Mesenchymal stem cell (in vitro differentiated cells and primary cell): Measurements from ENCODE around the gene MYT1.

Source experiments
- DNase-seq: peaks from one replicate; pipeline ENCODE4 v3.0.0-alpha.2; 2013
- H2AFZ ChIP-seq: one replicate; pipeline ENCODE4 v1.6.1; 2013; ENCODE audit warnings: low read depth, mild to moderate bottlenecking, control low read depth, inconsistent platforms, low read length, moderate library complexity
- H2AK5ac ChIP-seq: 2 replicates; pipeline ENCODE4 v1.6.1; 2013; ENCODE audit warnings: low read length, moderate library complexity, mild to moderate bottlenecking, inconsistent platforms; ENCODE audit not compliant: severe bottlenecking
- H2BK120ac ChIP-seq: one replicate; pipeline ENCODE4 v1.6.1; 2013; ENCODE audit warnings: low read depth, mild to moderate bottlenecking, inconsistent platforms, low read length, moderate library complexity
- H2BK12ac ChIP-seq, 2 experiments: one replicate each; pipeline ENCODE4 v1.6.1; 2013; ENCODE audit warnings: inconsistent platforms in 2 of 2, low read length in 2 of 2, mild to moderate bottlenecking in 2 of 2, moderate library complexity in 2 of 2, control low read depth in 1 of 2
- H2BK15ac ChIP-seq: one replicate; pipeline ENCODE4 v1.6.1; 2013; ENCODE audit warnings: mild to moderate bottlenecking, low read depth, inconsistent platforms; ENCODE audit not compliant: poor library complexity, severe bottlenecking
- H2BK5ac ChIP-seq: 2 replicates; pipeline ENCODE4 v1.6.1; 2013; ENCODE audit warnings: low read depth, mild to moderate bottlenecking, low read length, control low read depth, inconsistent platforms; ENCODE audit not compliant: poor library complexity, severe bottlenecking
- H3K14ac ChIP-seq, 2 experiments: one replicate each; pipeline ENCODE4 v1.6.1; 2013; ENCODE audit warnings: inconsistent platforms in 2 of 2, low read length in 2 of 2, control low read depth in 1 of 2, mild to moderate bottlenecking in 1 of 2, moderate library complexity in 1 of 2
- H3K18ac ChIP-seq, 2 experiments: one replicate each; pipeline ENCODE4 v1.6.1; 2013; ENCODE audit warnings: inconsistent platforms in 2 of 2, low read length in 2 of 2, control low read depth in 1 of 2, low read depth in 1 of 2, mild to moderate bottlenecking in 1 of 2
- H3K23ac ChIP-seq, 2 experiments: one replicate each; pipeline ENCODE4 v1.6.1; 2013; ENCODE audit warnings: inconsistent platforms in 2 of 2, low read length in 2 of 2, mild to moderate bottlenecking in 2 of 2, moderate library complexity in 2 of 2, control low read depth in 1 of 2
- H3K27ac ChIP-seq: 2 replicates; pipeline ENCODE4 v1.5.1; 2013; ENCODE audit warnings: mild to moderate bottlenecking, moderate library complexity, low read length, control low read depth, inconsistent platforms; ENCODE audit not compliant: poor library complexity, severe bottlenecking
- H3K27me3 ChIP-seq, 2 experiments: 2 replicates each; pipeline versions ENCODE4 v1.6.1 to v1.7.0; 2013; ENCODE audit warnings: low read length in 2 of 2, mild to moderate bottlenecking in 2 of 2, moderate library complexity in 2 of 2, control low read depth in 1 of 2, inconsistent platforms in 1 of 2; ENCODE audit not compliant: control insufficient read depth in 1 of 2, insufficient read depth in 1 of 2
- H3K36me3 ChIP-seq, 2 experiments: 2 replicates each; pipeline versions ENCODE4 v1.6.1 to v1.7.0; 2013; ENCODE audit warnings: low read length in 2 of 2, control low read depth in 1 of 2, inconsistent platforms in 1 of 2, low read depth in 1 of 2, mild to moderate bottlenecking in 1 of 2; ENCODE audit not compliant: insufficient read depth in 2 of 2, control insufficient read depth in 1 of 2
- H3K4ac ChIP-seq, 2 experiments: one replicate each; pipeline ENCODE4 v1.6.1; 2013; ENCODE audit warnings: inconsistent platforms in 2 of 2, low read length in 2 of 2, mild to moderate bottlenecking in 2 of 2, moderate library complexity in 2 of 2, control low read depth in 1 of 2, low read depth in 1 of 2
- H3K4me1 ChIP-seq: 2 replicates; pipeline ENCODE4 v1.6.1; 2013; ENCODE audit warnings: low read depth, low read length, control low read depth; ENCODE audit not compliant: control insufficient read depth, insufficient read depth
- H3K4me2 ChIP-seq: 2 replicates; pipeline ENCODE4 v1.6.1; 2013; ENCODE audit warnings: low read length, mild to moderate bottlenecking, inconsistent platforms; ENCODE audit not compliant: poor library complexity, severe bottlenecking
- H3K4me3 ChIP-seq, 2 experiments: 2 replicates each; pipeline versions ENCODE4 v1.5.1 to v1.7.0; 2013; ENCODE audit warnings: low read length in 2 of 2, mild to moderate bottlenecking in 2 of 2, control low read depth in 1 of 2, low read depth in 1 of 2; ENCODE audit not compliant: insufficient read depth in 1 of 2
- H3K79me1 ChIP-seq: replicated peaks from 2 replicates; pipeline ENCODE4 v1.6.1; 2013; ENCODE audit warnings: mild to moderate bottlenecking, control low read depth, low read length, inconsistent platforms; ENCODE audit not compliant: poor library complexity, severe bottlenecking
- H3K9ac ChIP-seq: 2 replicates; pipeline ENCODE4 v1.7.0; 2013; ENCODE audit warnings: mild to moderate bottlenecking, low read length, moderate library complexity
- H3K9me3 ChIP-seq: 2 replicates; pipeline ENCODE4 v1.7.0; 2013; ENCODE audit warnings: mild to moderate bottlenecking, low read length; ENCODE audit not compliant: control insufficient read depth
- H4K8ac ChIP-seq: one replicate; pipeline ENCODE4 v1.6.1; 2013; ENCODE audit warnings: inconsistent platforms, mild to moderate bottlenecking, low read length, moderate library complexity
- H4K91ac ChIP-seq: one replicate; pipeline ENCODE4 v1.6.1; 2013; ENCODE audit warnings: mild to moderate bottlenecking, low read length, inconsistent platforms
- WGBS: methylation state at CpG from one replicate; pipeline ENCODE4 v1.1.7; 2013; ENCODE audit warnings: mixed read lengths; 5-methylcytosine and 5-hydroxymethylcytosine counted together

Gene MYT1

DNA sequence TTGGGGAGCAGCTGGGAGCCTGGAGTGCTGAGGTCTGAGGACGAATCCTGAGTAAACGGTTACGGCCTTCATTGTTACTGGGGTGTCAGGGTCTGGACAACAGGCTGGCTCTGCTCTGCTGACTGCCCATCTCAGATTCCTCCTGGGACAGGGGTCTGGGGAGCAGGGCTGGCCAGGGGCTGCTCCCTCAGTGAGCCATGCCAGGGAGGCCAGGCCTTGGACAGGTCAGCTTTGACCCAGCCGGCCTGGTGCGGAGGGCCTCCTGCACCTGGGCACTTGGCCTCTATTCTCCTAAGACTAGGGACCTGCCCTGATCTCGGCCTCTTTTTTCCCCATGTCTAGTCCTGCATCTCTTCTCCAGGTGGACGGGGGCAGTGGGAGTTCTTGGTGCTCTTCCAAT lies 44.9 kb downstream of the MYT1 start:
- no peak overlapping the region for H3K4me2 ChIP-seq
- no peak overlapping the region for H3K4ac ChIP-seq
- DNase-seq = no peak
- peaks cover 51 to 71% of the 10 kb centered on the region in 2 experiments for H3K27me3 ChIP-seq
- no peak overlapping the region for H2AFZ ChIP-seq
- no peaks in the 10 kb centered on the region for H3K36me3 ChIP-seq
- no peak overlapping the region for H4K91ac ChIP-seq
- 75% methylated on average over 6 of the region's 7 CpGs for WGBS
- no peak overlapping the region for H3K9ac ChIP-seq
- H3K4me1 ChIP-seq = peaks cover 6% of the 10 kb centered on the region
- no peak overlapping the region for H3K23ac ChIP-seq
- no peak overlapping the region for H2BK12ac ChIP-seq
- no peaks in the 10 kb centered on the region for H3K79me1 ChIP-seq
- no peak overlapping the region for H2BK5ac ChIP-seq
- H3K27ac ChIP-seq = no peak overlapping the region
- H3K14ac ChIP-seq = no peak overlapping the region
- H2AK5ac ChIP-seq = no peak overlapping the region
- no peak overlapping the region for H2BK120ac ChIP-seq
- no peaks in the 10 kb centered on the region for H3K9me3 ChIP-seq
- H3K18ac ChIP-seq = no peak overlapping the region
- no peak overlapping the region for H2BK15ac ChIP-seq
- H4K8ac ChIP-seq = no peak overlapping the region
- no peak overlapping the region for H3K4me3 ChIP-seq

DNA sequence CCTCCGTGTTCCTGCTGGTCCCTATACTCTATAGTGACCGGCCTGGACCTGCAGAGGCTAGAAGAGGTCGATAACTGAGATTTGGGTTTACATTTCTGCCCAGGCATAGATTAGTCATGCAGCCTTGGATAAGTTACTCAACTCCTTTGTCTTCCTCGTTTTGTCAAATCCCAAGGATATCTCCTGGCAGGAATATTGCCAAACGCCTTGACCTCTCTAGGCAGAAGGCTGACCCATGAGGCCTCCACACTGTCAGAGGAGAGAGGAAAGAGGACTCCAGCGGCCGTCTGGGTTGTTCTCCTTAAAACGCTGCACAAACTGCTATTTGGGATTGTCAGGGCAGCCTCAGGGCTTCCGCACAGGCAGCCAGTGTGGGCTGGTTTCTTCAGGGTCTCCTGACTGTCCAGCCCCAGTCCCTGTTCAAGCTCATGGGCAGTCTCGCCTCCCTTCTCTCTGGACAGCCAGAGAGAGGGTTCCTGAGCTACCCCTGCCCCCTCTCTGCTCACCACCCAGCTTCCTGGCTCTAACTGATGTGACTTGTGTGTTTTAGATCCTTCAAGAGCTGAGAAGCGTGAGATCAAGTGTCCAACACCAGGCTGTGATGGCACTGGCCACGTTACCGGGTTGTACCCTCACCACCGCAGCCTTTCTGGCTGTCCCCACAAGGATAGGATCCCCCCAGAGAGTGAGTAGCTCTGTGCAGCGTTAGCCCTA lies 46.6 kb downstream of the MYT1 start:
- Histone ChIP-seq H3K36me3 (no peaks in the 10 kb centered on the region), H3K4me2 (no peak overlapping the region), H3K9me3 (no peaks in the 10 kb centered on the region), H3K27ac (no peak overlapping the region), H3K4ac (no peak overlapping the region), H3K9ac (no peak overlapping the region), H3K23ac (no peak overlapping the region), H3K14ac (no peak overlapping the region), H3K18ac (no peak overlapping the region), H2AK5ac (no peak overlapping the region), H2BK12ac (no peak overlapping the region), H2BK5ac (no peak overlapping the region), H3K4me1 (peaks cover 6% of the 10 kb centered on the region), H4K91ac (no peak overlapping the region), H3K4me3 (no peak overlapping the region), H3K27me3 (peaks cover 54 to 70% of the 10 kb centered on the region in 2 experiments), H3K79me1 (no peaks in the 10 kb centered on the region), H2AFZ (no peak overlapping the region), H4K8ac (no peak overlapping the region), H2BK120ac (no peak overlapping the region), H2BK15ac (no peak overlapping the region)
- 75% methylated on average over 13 of the region's 15 CpGs for whole genome bisulfite sequencing
- DNase-seq = no peak

DNA sequence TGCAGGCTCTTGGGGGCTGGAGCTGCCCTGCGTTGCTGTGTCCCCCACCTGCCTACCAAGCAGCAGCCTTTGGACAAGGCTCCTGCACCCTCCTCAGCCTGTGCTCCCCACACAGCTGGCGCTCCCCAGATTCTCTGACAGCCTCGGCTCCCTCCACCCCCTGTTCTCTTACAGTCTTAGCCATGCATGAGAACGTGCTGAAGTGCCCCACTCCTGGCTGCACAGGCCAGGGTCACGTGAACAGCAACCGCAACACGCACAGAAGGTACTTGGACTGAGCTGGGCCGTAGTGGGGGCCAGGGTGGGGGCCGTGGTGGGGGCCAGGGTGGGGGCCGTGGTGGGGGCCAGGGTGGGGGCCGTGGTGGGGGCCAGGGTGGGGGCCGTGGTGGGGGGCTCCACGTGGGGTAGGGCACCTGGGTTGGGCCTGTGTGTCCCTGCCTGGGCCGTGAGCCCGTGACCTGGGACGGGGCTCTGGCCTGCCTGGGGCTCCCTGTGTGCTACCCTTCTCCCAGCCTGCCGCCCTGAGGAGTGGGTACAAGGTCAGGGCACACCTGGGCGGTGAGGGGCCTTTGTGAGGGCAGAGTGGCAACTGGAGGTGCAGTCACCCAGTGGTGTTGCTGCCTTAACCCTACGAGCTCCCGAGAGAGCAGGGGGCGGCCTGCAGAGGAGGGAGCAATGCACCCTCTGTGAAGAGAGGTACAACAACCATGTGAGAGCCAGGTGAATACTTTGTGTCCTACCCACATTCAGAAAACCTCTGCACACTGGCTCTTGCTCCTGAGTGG lies 47.8 kb downstream of the MYT1 start:
- Histone ChIP-seq H3K27me3 (peaks cover 60 to 73% of the 10 kb centered on the region in 2 experiments), H2BK15ac (no peak overlapping the region), H3K9me3 (no peaks in the 10 kb centered on the region), H3K4ac (no peak overlapping the region), H3K14ac (peak overlapping the region in 1 of 2 experiments; percentile 81), H3K36me3 (no peaks in the 10 kb centered on the region), H2AK5ac (no peak overlapping the region), H2BK120ac (no peak overlapping the region), H2AFZ (no peak overlapping the region), H3K27ac (no peak overlapping the region), H3K23ac (no peak overlapping the region), H4K91ac (peak overlapping the region; percentile 16), H2BK5ac (no peak overlapping the region), H3K4me1 (peaks cover 6% of the 10 kb centered on the region), H3K9ac (no peak overlapping the region), H4K8ac (no peak overlapping the region), H3K18ac (peak overlapping the region in 1 of 2 experiments; percentile 1), H3K79me1 (no peaks in the 10 kb centered on the region), H3K4me2 (no peak overlapping the region), H3K4me3 (no peak overlapping the region), H2BK12ac (no peak overlapping the region)
- DNase-seq = no peak
- 89% methylated on average over 14 of the region's 21 CpGs for WGBS

DNA sequence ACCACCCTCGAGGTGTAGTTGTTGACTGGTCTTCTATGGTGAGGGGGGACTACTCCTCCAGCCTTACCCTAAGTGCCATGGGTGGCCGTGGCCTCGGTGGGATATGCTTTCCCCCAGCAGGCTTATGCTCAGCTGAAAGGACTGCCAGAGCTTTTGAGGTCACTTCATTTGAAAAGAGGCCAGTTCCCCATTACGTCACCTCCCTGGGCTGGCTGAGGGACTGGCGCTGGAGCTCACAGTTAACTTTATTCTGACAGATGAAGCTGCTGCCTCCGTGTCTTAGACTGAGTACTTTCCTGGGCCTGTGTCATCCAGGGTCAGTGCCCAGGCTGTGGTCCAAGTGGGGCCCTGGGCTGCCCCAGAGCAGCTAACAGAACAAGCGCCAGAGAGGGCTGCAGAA lies 48.5 kb downstream of the MYT1 start:
- peak overlapping the region; percentile 23 for H3K9ac ChIP-seq
- H3K27me3 ChIP-seq = peaks cover 60 to 73% of the 10 kb centered on the region in 2 experiments
- 82% methylated on average over 7 of the region's 7 CpGs for WGBS
- H3K4me1 ChIP-seq = peaks cover 6% of the 10 kb centered on the region
- H2BK12ac ChIP-seq = no peak overlapping the region
- H2BK120ac ChIP-seq = no peak overlapping the region
- no peaks in the 10 kb centered on the region for H3K36me3 ChIP-seq
- no peak overlapping the region for H3K14ac ChIP-seq
- no peak overlapping the region for H4K91ac ChIP-seq
- H3K18ac ChIP-seq = no peak overlapping the region
- H3K4me3 ChIP-seq = no peak overlapping the region
- no peak overlapping the region for H2AK5ac ChIP-seq
- H3K4ac ChIP-seq = no peak overlapping the region
- no peak overlapping the region for H2BK15ac ChIP-seq
- no peaks in the 10 kb centered on the region for H3K79me1 ChIP-seq
- no peak overlapping the region for H3K4me2 ChIP-seq
- H4K8ac ChIP-seq = no peak overlapping the region
- no peak overlapping the region for H3K23ac ChIP-seq
- peak; percentile 33 for DNase-seq
- H2AFZ ChIP-seq = no peak overlapping the region
- no peak overlapping the region for H3K27ac ChIP-seq
- no peak overlapping the region for H2BK5ac ChIP-seq
- H3K9me3 ChIP-seq = no peaks in the 10 kb centered on the region
